ENCODE results near the gene REST. TPM values are rescaled to one million over a fixed set of nuclear protein-coding genes. Genes with fewer than 3 reads are reported as not detected.

Gene REST
- total RNA-seq, 4 donors from 2014 or later, result 23.7 to 39.2 (median 33.9) TPM

- H3K9me3 ChIP-seq, result peaks cover 0 to 17% (median 0%) of the 10 kb centered on the region in 4 donors
- peaks cover 0 to 27% (median 6%) of the 10 kb centered on the region in 3 donors for H3K36me3 ChIP-seq
- peaks cover 0 to 54% (median 36%) of the 10 kb centered on the region in 4 donors for H3K4me1 ChIP-seq
- peak within 1 kb of the TSS; percentile 74 to 92 (median 88) for H3K4me3 ChIP-seq
- no peaks in the 10 kb centered on the region for H3K27me3 ChIP-seq
- peak within 1 kb of the TSS; percentile 82 to 94 (median 88) for H3K27ac ChIP-seq
- DNase-seq (ENCODE audit: low spot score in 2 of 2), result peak; percentile 94 to 99
- TF ChIP-seq CTCF (IDR thresholded peaks at IDR 0.05), result peak in 1 of 5 experiments; percentile 6
- TF ChIP-seq POLR2A (IDR thresholded peaks at IDR 0.05), result peak; percentile 37 to 70
- TF ChIP-seq EP300 (IDR thresholded peaks at IDR 0.05), result peak; percentile 54 to 93
- WGBS, 2 donors, result 1 to 2% methylated on average over 20 to 50 of the region's 51 CpGs
Measured at GRCh38 chr4:56977321-56978012, 69.8 kb downstream of the REST start, which contains the start of gene NOA1. Gene NOA1, minus strand, starts transcription at chr4:56977606. Its CDS starts 21 bp downstream, at chr4:56977585.

- WGBS, 2 donors, result 0 to 1% methylated on average over 37 of the region's 37 CpGs
- Histone ChIP-seq H3K27me3 (no peaks in the 10 kb centered on the region), H3K27ac (peak within 1 kb of the TSS; percentile 82 to 94 (median 88)), H3K4me1 (peaks cover 0 to 66% (median 36%) of the 10 kb centered on the region in 4 donors), H3K36me3 (peaks cover 0 to 18% (median 0%) of the 10 kb centered on the region in 3 donors), H3K9me3 (peaks cover 0 to 4% (median 0%) of the 10 kb centered on the region in 4 donors), H3K4me3 (peak within 1 kb of the TSS; percentile 49 to 92 (median 82))
- DNase-seq (ENCODE audit: low spot score in 2 of 2), result peak; percentile 82 to 91
- peak; percentile 79 to 93 for TF ChIP-seq EP300 (IDR thresholded peaks at IDR 0.05)
- TF ChIP-seq CTCF (IDR thresholded peaks at IDR 0.05), result no peak
- peak; percentile 37 to 65 for TF ChIP-seq POLR2A (IDR thresholded peaks at IDR 0.05)
Measured at GRCh38 chr4:56978750-56979303, 71.1 kb downstream of the REST start, which contains the start of gene POLR2B. Gene POLR2B, plus strand, starts transcription at chr4:56978896. Its CDS starts 90 bp downstream, at chr4:56978986.

GRCh38 chr4:56979421-56980072, 71.8 kb downstream of the REST start:
- H3K4me1 ChIP-seq, result peaks cover 0 to 73% (median 36%) of the 10 kb centered on the region in 4 donors
- H3K27ac ChIP-seq, result peak overlapping the region in 3 of 4 donors; percentile 87 to 94 (median 89)
- DNase-seq (ENCODE audit: low spot score in 2 of 2), result no peak
- no peaks in the 10 kb centered on the region for H3K9me3 ChIP-seq
- TF ChIP-seq EP300 (IDR thresholded peaks at IDR 0.05), result no peak
- WGBS, 2 donors, result 13% methylated on average over 21 of the region's 21 CpGs
- H3K4me3 ChIP-seq, result peak overlapping the region; percentile 49 to 92 (median 82)
- no peaks in the 10 kb centered on the region for H3K27me3 ChIP-seq
- peaks cover 0 to 14% (median 0%) of the 10 kb centered on the region in 3 donors for H3K36me3 ChIP-seq

- peaks cover 0 to 29% (median 0%) of the 10 kb centered on the region in 3 donors for H3K36me3 ChIP-seq
- no peaks in the 10 kb centered on the region for H3K27me3 ChIP-seq
- H3K4me1 ChIP-seq, result peaks cover 0 to 68% (median 23%) of the 10 kb centered on the region in 4 donors
- no peak overlapping the region for H3K27ac ChIP-seq
- 69 to 70% methylated on average over 4 of the region's 4 CpGs for WGBS, 2 donors
- H3K4me3 ChIP-seq, result no peak overlapping the region
- TF ChIP-seq EP300 (IDR thresholded peaks at IDR 0.05) (no peak), POLR2A (IDR thresholded peaks at IDR 0.05) (no peak), CTCF (IDR thresholded peaks at IDR 0.05) (no peak)
- H3K9me3 ChIP-seq, result no peaks in the 10 kb centered on the region
- DNase-seq (ENCODE audit: low spot score in 2 of 2), result no peak
Measured at GRCh38 chr4:56981795-56982201, 74.1 kb downstream of the REST start.

- WGBS, 2 donors, result 88 to 90% methylated on average over 1 of the region's 1 CpG
- TF ChIP-seq EP300 (IDR thresholded peaks at IDR 0.05) (no peak), POLR2A (IDR thresholded peaks at IDR 0.05) (no peak), CTCF (IDR thresholded peaks at IDR 0.05) (no peak)
- H3K9me3 ChIP-seq, result no peaks in the 10 kb centered on the region
- peaks cover 0 to 73% (median 5%) of the 10 kb centered on the region in 3 donors for H3K36me3 ChIP-seq
- H3K27me3 ChIP-seq, result no peaks in the 10 kb centered on the region
- no peak overlapping the region for H3K4me3 ChIP-seq
- peaks cover 0 to 49% (median 7%) of the 10 kb centered on the region in 4 donors for H3K4me1 ChIP-seq
- no peak for DNase-seq (ENCODE audit: low spot score in 2 of 2)
- no peak overlapping the region for H3K27ac ChIP-seq
Measured at GRCh38 chr4:56986192-56986591, 78.5 kb downstream of the REST start.

Data from tibial nerve (tissue), 4 donors.